Endothelial cell of umbilical vein (primary cell): ENCODE measurements around the gene CTIF. TPM values are rescaled to one million over a fixed set of nuclear protein-coding genes. Genes with fewer than 3 reads are reported as not detected.

ENCODE experiments used
- BruUV-seq: library from RNA; stranded (reverse); fragments of 400-500 nt; replicated peaks from 2 replicates; lab custom pipeline; 2021; lab: Mats Ljungman, UMichigan
- CTCF ChIA-PET: fragments of 300-600, 350-600 bp; sonication (Branson Sonifier 250); formaldehyde crosslinking; loops from one replicate; lab custom pipeline; 2021; ENCODE audit warnings: antibody characterized with exemption, inconsistent platforms; lab: Charles Lee
- POLR2A ChIA-PET: fragments of 300-600, 350-600 bp; sonication (Branson Sonifier 250); formaldehyde crosslinking; loops from one replicate; lab custom pipeline; 2021; ENCODE audit warnings: antibody characterized with exemption, inconsistent platforms; lab: Charles Lee
- DNase-seq: peaks from one replicate; pipeline ENCODE4 v3.0.0-alpha.2; 2011; ENCODE audit warnings: low read depth, low spot score
- FAIRE-seq: peaks from 2 replicates; lab custom pipeline; 2011; peaks lifted over from hg19 to GRCh38; lab: Jason Lieb, UNC
- H2AFZ ChIP-seq: 2 replicates; pipeline ENCODE4 v1.6.0; 2012; ENCODE audit warnings: low read depth, low read length, control low read depth, inconsistent platforms
- H3K27ac ChIP-seq: 2 replicates; pipeline ENCODE4 v1.5.1; 2011; ENCODE audit warnings: low read depth, mild to moderate bottlenecking, control low read depth, low read length, moderate library complexity; ENCODE audit not compliant: insufficient read depth
- H3K27me3 ChIP-seq, 2 experiments: 2 replicates each; pipeline versions ENCODE4 v1.6.0 to v1.6.1; 2011; ENCODE audit warnings: low read length in 2 of 2, mixed read lengths in 1 of 2; ENCODE audit not compliant: control insufficient read depth in 2 of 2, insufficient read depth in 2 of 2
- H3K36me3 ChIP-seq, 2 experiments: 2 replicates in 1 of 2; 3 replicates in 1 of 2; pipeline ENCODE4 v1.5.1; 2011; ENCODE audit warnings: low read length in 2 of 2, mild to moderate bottlenecking in 1 of 2, moderate library complexity in 1 of 2; ENCODE audit not compliant: control insufficient read depth in 2 of 2, insufficient read depth in 2 of 2; ENCODE audit errors: extremely low read depth in 1 of 2
- H3K4me1 ChIP-seq: 3 replicates; pipeline ENCODE4 v1.5.1; 2011; ENCODE audit warnings: mild to moderate bottlenecking, low read length; ENCODE audit not compliant: control insufficient read depth, insufficient read depth; ENCODE audit errors: extremely low read depth
- H3K4me2 ChIP-seq: 2 replicates; pipeline ENCODE4 v1.6.1; 2011; ENCODE audit warnings: low read length, control low read depth, mixed read lengths; ENCODE audit not compliant: insufficient read depth
- H3K4me3 ChIP-seq, 3 experiments: fragments of 200-600 bp in 1 of 3; sonication (generic), shearing (Covaris generic) in 1 of 3; replicated peaks in 1 of 3; 2 replicates each; pipeline ENCODE4 v1.5.1; 2011 to 2016; ENCODE audit warnings: control low read depth in 3 of 3, low read length in 3 of 3, mild to moderate bottlenecking in 2 of 3, inconsistent platforms in 1 of 3, low read depth in 1 of 3, moderate library complexity in 1 of 3; ENCODE audit not compliant: insufficient read depth in 1 of 3
- H3K79me2 ChIP-seq: 2 replicates; pipeline ENCODE4 v1.6.0; 2012; ENCODE audit warnings: low read length, inconsistent platforms; ENCODE audit not compliant: control insufficient read depth, insufficient read depth
- H3K9ac ChIP-seq: replicated peaks from 2 replicates; pipeline ENCODE3; 2011; ENCODE audit warnings: low read length, control low read depth; ENCODE audit not compliant: insufficient read depth; ENCODE audit errors: extremely low read depth
- H3K9me1 ChIP-seq: replicated peaks from 3 replicates; pipeline ENCODE4 v1.6.0; 2011; ENCODE audit warnings: mild to moderate bottlenecking, low read length; ENCODE audit not compliant: control insufficient read depth, insufficient read depth; ENCODE audit errors: extremely low read depth
- H3K9me3 ChIP-seq: replicated peaks from 2 replicates; pipeline ENCODE4 v1.5.1; 2012; ENCODE audit warnings: low read length, inconsistent platforms; ENCODE audit not compliant: control insufficient read depth, insufficient read depth
- H4K20me1 ChIP-seq: replicated peaks from 2 replicates; pipeline ENCODE3; 2011; ENCODE audit warnings: mild to moderate bottlenecking, low read length; ENCODE audit not compliant: control insufficient read depth, insufficient read depth; ENCODE audit errors: extremely low read depth
- CTCF ChIP-seq, 2 donors: IDR thresholded peaks; 1 replicate in 1 of 2; 2 replicates in 1 of 2; pipeline ENCODE4 v1.5.1; 2011; ENCODE audit warnings: low read length in 2 of 2, mild to moderate bottlenecking in 2 of 2, moderate library complexity in 2 of 2, control low read depth in 1 of 2, inconsistent platforms in 1 of 2, low read depth in 1 of 2; ENCODE audit not compliant: insufficient read depth in 1 of 2; ENCODE audit errors: extremely low read depth in 1 of 2
- EZH2 ChIP-seq: IDR thresholded peaks from 2 replicates; pipeline ENCODE4 v1.6.1; 2012; ENCODE audit warnings: borderline replicate concordance, low read depth, mild to moderate bottlenecking, moderate library complexity, low read length, inconsistent platforms; ENCODE audit not compliant: severe bottlenecking
- FOS ChIP-seq: IDR thresholded peaks from 2 replicates; pipeline ENCODE4 v1.6.1; 2011; ENCODE audit warnings: mild to moderate bottlenecking, low read length, moderate library complexity, borderline replicate concordance; ENCODE audit not compliant: insufficient read depth
- GATA2 ChIP-seq: IDR thresholded peaks from 2 replicates; pipeline ENCODE4 v1.7.0; 2011; ENCODE audit warnings: low read depth, mild to moderate bottlenecking, moderate library complexity, mixed read lengths, low read length; ENCODE audit not compliant: insufficient read length, insufficient read depth
- JUN ChIP-seq: IDR thresholded peaks from 2 replicates; pipeline ENCODE4 v1.6.1; 2011; ENCODE audit warnings: borderline replicate concordance, low read depth; ENCODE audit not compliant: insufficient read length, insufficient read depth
- MAX ChIP-seq: IDR thresholded peaks from 2 replicates; pipeline ENCODE4 v1.6.1; 2011; ENCODE audit not compliant: insufficient read depth, insufficient read length
- MYC ChIP-seq: IDR thresholded peaks from one replicate; pipeline ENCODE4 v1.6.1; 2011; ENCODE audit warnings: mild to moderate bottlenecking, low read depth, low read length
- POLR2A ChIP-seq: IDR thresholded peaks from 2 replicates; pipeline ENCODE4 v1.6.1; 2012; ENCODE audit warnings: low read depth, mild to moderate bottlenecking, control low read depth, low read length
- POLR2AphosphoS5 ChIP-seq: IDR thresholded peaks from 2 replicates; pipeline ENCODE4 v1.6.1; 2012; ENCODE audit warnings: low read depth, mild to moderate bottlenecking, control low read depth, low read length, moderate library complexity; ENCODE audit not compliant: insufficient read depth
- dilution Hi-C: fragments of 300-500 bp; cut with MboI; formaldehyde crosslinking; loops from one replicate; pipeline ENCODE4 v1.15.0; 2019; ENCODE audit warnings: low sequenced_read_pairs; ENCODE audit not compliant: extremely low pct_ligation_motif_present
- intact Hi-C: fragments of 100-400 bp; cut with micrococcal nuclease; formaldehyde crosslinking; loops from one replicate; pipeline ENCODE4 v1.10.0; 2022
- polyA plus RNA-seq, 4 experiments: library from polyadenylated mRNA; depleted of rRNA in 3 of 4; stranded (reverse) in 3 of 4; unstranded in 1 of 4; fragments of >200 nt; gene quantifications; 2 replicates each; pipeline versions ENCODE4 v1.2.1 to v1.2.3, GENCODE V29; 2011 to 2012; ENCODE audit warnings: missing spikeins in 1 of 4
- total RNA-seq: library from RNA; stranded (reverse); gene quantifications from 2 replicates; pipeline ENCODE4 v1.2.3, GENCODE V29; 2021

Gene CTIF
- total and polyA plus RNA-seq, 2 donors (not counting 3 experiments of a cell fraction or from before 2014, with no cell fraction given): 20.9 to 57.7 TPM

GRCh38 chr18:48757367-48757766, 218.5 kb downstream of the CTIF start:
- Histone ChIP-seq H2AFZ (no peak overlapping the region), H3K4me1 (peaks cover 5% of the 10 kb centered on the region), H3K4me2 (no peak overlapping the region), H3K27me3 (no peaks in the 10 kb centered on the region), H3K36me3 (peaks cover 0 to 3% of the 10 kb centered on the region in 2 experiments), H3K4me3 (no peak overlapping the region), H3K27ac (no peak overlapping the region), H4K20me1 (no peaks in the 10 kb centered on the region), H3K79me2 (no peaks in the 10 kb centered on the region), H3K9ac (no peak overlapping the region), H3K9me3 (no peaks in the 10 kb centered on the region), H3K9me1 (no peaks in the 10 kb centered on the region)
- ChIA-PET CTCF (no interaction called here), POLR2A (no interaction called here)
- no peak for DNase-seq
- intact Hi-C loops (loop anchor here (5.0 kb wide), 1 partner anchor 75 kb away; no protein-coding TSS in a partner anchor), dilution Hi-C loops (no loop called here)
- TF ChIP-seq JUN (no peak), EZH2 (no peak), FOS (no peak), POLR2A (no peak), GATA2 (no peak), MYC (no peak), CTCF (IDR thresholded peaks at IDR 0.05; ENCODE audit: extremely low read depth in 1 of 2, insufficient read depth in 1 of 2, low read depth in 1 of 2, low read length in 2 of 2) (no peak), POLR2AphosphoS5 (no peak), MAX (no peak)
- FAIRE-seq: no peak
- no TSS peak for BruUV-seq
